PFSK-1 (cell line): ENCODE results near the gene EFEMP2.

ENCODE experiments used
- REST ChIP-seq, 2 experiments: IDR thresholded peaks; 2 replicates each; pipeline versions ENCODE4 v1.6.1 to v1.8.0; 2011 to 2012; ENCODE audit warnings: low read depth in 2 of 2, low read length in 2 of 2, control low read depth in 1 of 2, inconsistent platforms in 1 of 2, mild to moderate bottlenecking in 1 of 2, moderate library complexity in 1 of 2; ENCODE audit not compliant: insufficient read depth in 1 of 2
- SIN3A ChIP-seq: IDR thresholded peaks from 2 replicates; pipeline ENCODE4 v1.6.1; 2012; ENCODE audit warnings: mild to moderate bottlenecking, low read length, moderate library complexity, borderline replicate concordance; ENCODE audit not compliant: insufficient read depth
- TAF1 ChIP-seq: IDR thresholded peaks from 2 replicates; pipeline ENCODE4 v1.6.1; 2012; ENCODE audit warnings: low read length, control low read depth, borderline replicate concordance; ENCODE audit not compliant: insufficient read depth

DNA sequence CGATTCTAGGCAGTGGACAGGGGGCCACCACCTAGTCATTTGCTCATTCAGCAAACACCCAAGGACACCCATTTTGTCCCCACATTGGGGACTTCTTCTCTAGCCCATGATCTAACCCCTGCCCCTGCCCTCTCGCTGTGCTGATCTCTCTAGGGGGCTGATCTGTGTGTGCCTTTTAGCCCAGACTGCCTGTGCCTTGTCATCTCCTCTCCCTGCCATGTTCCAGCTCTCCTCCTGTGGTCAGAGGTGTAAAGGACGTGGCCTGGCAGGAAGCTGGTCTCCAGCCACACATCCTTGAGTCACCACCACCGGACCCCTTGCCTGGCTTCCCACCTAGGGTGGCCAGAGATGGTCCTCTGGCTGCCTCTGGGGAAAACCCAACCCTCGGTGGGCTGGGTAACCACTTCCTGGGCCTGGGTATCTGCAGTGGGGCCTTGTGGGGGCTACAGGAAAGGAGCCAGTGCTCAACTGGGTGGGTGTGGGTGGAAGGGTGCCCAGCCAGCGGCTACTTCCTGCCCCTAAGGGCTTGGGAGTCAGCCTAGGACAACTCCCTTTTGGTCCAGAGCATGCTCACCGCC is 8.3 kb upstream of the EFEMP2 start:
- TF ChIP-seq TAF1 (no peak), REST (IDR thresholded peaks at IDR 0.05; ENCODE audit: insufficient read depth in 1 of 2, low read depth in 2 of 2, low read length in 2 of 2) (no peak), SIN3A (no peak)
